HG03097 (cell line): Measurements from ENCODE around the gene TMEM120B.
"Not testable (repeated sequence)": the region's sequence is repeated elsewhere in the genome, so short reads cannot be mapped to it uniquely, and the experiment has no call there.

Experiments
- ATAC-seq: cut with Tn5 transposase; IDR thresholded peaks from one replicate; pipeline ENCODE4 v1.9.1; 2021; ENCODE audit not compliant: unreplicated experiment, low FRiP score

The TMEM120B gene

GRCh38 chr12:121712461-121713256 lies at the start of gene TMEM120B:
Gene TMEM120B, plus strand, starts transcription at chr12:121712752. Its CDS starts 144 bp downstream, at chr12:121712896.
- ATAC-seq: peak; percentile 76

DNA sequence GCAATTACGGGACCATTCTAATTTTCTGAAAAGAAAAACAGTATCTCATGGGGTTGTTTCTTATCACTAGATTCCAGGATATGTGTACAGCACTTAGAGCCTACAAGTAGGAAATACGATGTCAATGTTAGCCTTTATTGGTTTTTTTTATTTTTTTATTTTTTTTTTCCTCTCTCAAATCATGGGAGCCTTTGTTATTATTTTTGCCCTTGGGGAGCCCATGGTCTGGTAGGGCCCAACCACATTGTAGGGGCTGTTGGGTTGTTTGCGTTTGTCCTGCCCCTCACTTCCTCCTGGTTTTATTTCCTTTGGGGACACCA lies 49.0 kb upstream of the TMEM120B start:
- no peak for ATAC-seq

DNA sequence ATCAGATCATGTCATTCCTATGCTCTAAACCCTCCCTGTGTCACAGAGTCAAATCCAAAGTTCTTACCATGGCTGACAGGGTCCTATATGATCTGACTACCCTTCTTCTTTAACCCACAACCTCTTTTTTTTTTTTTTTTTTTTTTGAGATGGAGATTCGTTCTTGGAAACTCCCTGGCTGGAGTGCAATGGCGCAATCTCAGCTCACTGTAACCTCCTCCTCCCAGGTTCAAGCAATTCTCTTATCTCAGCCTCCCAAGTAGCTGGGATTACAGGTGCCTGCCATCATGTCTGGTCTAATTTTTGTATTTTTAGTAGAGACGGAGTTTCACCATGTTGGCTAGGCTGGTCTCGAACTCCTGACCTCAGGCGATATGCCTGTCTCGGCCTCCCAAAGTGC lies 45.7 kb upstream of the TMEM120B start:
- ATAC-seq: not testable (repeated sequence)

- no peak for ATAC-seq
Observed at GRCh38 chr12:121668750-121669520, 43.6 kb upstream of the TMEM120B start.

GRCh38 chr12:121669521-121669900 lies 43.0 kb upstream of the TMEM120B start, which contains the start of gene MORN3:
Gene MORN3, minus strand, starts transcription at chr12:121669654. Its CDS starts 171 bp downstream, at chr12:121669483.
- no peak for ATAC-seq

DNA sequence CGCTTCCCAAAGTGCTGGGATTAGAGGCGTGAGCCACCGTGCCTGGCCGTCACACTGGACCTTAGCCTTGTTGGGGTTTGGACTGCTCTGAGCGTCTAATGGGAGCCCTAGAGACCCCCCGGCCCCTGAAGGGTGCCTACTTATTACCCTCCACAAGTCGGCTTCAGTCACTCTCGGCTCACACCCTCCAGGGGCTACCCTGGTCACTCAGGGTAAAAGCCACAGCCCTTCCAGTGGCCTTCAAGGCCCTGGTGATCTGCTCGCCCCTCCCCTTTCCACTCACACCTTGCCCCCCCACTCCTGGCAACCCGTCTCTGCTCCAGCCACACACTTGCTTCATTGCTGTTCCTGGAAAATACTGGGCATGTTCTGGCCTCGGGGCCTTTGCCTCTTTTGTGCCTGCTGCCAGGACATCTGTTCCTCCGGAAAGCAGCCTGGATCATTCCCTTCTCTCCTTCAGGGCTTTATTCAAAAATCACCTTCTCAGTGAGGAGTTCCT lies 39.5 kb upstream of the TMEM120B start:
- no peak for ATAC-seq

DNA sequence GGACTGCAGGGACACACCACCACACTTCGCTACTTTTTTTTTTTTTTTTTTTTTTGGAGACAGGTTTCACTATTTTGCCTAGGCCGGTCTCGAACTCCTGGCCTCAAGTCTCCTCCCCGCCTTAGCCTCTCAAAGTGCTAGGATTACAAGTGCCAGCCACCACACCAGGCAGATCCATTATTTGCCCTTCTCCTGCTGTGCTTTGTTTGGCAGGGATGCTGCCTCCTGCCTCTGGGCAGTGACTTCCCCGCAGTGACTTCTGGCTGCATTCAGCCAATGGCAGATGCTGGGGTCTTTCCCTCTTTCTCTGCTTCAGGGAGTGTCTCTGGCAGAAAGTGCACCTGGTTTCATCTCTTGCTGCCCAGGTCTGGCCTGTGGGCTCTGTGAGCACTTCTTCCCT lies 36.4 kb upstream of the TMEM120B start:
- no peak for ATAC-seq

DNA sequence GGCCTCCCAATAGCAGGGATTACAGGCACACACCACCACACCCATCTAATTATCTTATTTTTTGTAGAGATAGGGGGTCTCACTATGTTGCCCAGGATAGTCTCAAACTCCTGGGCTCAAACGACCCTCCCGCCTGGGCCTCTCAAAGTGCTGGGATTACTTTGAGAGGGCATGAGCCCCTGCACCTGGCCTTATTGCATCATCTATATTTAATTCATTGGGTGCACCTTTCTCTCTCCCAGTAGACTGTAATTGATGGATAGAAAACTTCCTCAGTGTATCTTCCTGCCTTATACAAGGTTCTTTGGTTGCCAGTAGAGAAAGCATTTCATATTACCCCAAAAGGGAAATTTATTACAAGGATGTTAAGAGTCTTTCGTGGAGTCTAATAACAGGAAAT lies 34.2 kb upstream of the TMEM120B start:
- ATAC-seq: no peak

DNA sequence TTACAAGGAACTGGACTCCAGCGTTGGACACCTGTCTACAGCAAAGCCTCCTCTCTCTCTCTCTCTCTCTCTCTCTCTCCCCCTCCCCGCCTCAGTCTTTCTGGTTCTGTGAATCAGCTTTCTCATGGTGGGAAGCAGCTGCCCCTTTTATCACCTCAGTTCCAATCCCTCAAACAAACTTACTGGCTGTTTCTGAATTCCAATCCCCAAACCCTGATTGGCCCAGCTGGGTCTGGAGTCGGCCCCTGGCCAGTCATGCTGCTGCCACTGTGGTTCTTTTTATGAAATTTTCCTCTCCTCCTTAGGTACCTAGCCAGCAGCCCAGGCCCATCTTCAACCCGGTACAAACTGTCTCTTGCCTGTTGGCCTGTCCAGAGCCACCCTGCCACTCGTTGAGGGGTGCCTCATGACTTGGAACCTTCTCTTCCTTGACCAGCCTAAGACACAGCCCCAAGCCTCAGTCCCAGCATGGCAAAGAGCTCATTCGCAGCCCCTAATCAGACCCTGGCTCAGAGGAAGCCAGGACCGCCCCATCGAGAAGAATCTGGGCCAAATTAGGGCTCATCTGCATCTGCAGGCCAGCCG lies 33.7 kb upstream of the TMEM120B start:
- ATAC-seq: no peak

DNA sequence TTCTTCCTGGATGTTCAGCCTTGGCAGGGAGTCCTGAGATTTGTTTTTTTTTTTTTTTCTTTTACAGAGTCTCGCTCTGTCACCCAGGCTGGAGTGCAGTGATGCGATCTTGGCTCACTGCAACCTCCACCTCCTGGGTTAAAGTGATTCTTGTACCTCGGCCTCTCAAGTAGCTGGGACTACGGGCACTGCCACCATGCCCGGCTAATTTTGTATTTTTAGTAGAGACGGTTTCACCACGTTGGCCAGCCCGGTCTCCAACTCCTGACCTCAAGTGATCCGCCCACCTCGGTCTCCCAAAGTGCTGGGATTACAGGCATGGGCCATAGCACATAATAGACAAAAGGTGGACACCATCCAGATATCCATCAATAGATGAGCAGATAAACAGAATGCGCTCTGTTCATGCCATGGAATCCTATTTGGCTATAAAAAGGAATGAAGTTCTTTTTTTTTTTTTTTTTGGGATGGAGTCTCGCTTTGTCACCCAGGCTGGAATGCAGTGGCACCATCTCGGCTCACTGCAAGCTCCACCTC lies 32.8 kb upstream of the TMEM120B start:
- not testable (repeated sequence) for ATAC-seq

DNA sequence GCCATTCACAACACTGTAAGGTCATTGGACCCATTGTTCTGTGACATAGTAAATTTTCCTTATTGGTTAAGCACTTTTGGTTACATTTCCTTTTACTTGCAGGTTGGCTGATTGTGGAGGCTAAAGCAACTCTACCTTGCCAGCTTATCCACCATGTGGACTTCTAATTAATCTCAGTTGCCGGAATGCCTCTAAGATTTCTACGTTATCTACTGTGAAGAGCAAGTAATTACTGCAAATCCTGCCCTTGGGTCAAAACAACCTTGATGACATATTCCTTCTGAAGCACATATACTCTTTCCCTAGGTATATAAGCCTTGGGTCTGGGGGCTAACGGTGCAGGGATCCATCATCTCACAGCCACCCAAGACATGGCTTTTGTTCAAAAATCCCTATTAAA lies 23.6 kb upstream of the TMEM120B start:
- no peak for ATAC-seq

- ATAC-seq: no peak
Observed at GRCh38 chr12:121689430-121689829, 23.1 kb upstream of the TMEM120B start.

DNA sequence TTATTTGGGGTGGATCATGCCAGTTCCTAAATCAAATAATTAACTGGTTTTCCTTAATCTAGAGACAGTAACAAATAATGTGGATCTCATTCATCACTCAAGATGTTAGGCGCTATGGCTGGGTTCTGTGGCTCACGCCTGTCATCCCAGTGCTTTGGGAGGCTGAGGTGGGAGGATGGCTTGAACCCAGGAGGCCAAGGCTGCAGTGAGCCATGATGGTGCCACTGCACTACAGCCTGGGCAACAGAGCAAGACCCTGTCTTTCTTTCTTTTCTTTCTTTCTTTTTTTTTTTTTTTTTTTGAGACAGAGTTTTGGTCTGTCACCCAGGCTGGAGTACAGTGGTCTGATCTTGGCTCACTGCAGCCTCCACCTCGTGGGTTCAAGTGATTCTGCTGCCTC lies 19.8 kb upstream of the TMEM120B start:
- ATAC-seq: not testable (repeated sequence)

DNA sequence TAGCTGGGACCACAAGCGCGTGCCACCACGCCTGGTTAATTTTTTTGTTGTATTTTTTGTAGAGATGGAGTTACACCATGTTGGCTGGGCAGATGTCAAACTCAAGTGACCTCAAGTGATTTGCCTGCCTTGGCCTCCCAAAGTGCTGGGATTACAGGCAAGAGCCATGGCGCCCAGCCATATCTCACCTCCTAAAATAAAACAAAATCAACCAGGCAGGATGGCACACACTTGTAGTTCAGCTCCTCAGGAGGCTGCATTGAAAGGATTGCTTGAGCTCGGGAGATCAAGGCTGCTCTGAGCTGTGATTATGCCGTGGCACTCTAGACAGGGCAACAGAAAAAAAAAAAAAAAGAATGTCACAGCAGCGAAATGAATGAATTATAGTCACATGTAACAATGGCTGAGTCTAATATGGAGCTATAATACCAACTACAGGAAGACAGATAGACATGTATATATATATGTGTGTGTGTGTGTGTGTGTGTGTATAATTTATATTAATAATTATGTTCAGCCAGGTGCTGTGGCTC lies 19.3 kb upstream of the TMEM120B start:
- no peak for ATAC-seq

DNA sequence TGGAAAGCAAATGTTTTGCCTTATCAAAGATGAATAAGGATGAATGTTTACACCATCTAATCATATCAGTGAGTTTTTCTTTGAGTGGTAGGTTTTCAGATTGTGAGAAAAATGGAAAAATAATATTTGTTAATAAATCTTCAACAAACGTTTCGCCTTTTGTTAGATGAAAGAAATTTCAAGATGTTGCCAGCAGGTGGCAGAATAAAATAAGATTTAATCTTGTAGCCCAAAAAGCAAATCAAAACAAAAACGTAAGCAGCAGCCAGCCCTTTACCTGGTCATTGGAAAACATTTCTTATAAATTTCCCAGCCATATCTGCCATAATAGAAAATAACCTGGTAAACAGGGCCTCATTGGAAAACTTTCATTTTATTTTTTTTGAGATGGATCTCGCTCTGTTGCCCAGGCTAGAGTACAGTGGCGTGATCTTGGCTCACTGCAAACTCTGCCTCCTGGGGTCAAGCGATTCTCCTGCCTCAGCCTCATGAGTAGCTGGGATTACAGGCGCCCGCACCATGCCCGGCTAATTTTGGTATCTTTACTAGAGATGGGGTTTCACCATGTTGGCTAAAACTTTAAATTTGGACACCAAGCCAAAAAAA lies 15.4 kb upstream of the TMEM120B start:
- ATAC-seq: no peak

DNA sequence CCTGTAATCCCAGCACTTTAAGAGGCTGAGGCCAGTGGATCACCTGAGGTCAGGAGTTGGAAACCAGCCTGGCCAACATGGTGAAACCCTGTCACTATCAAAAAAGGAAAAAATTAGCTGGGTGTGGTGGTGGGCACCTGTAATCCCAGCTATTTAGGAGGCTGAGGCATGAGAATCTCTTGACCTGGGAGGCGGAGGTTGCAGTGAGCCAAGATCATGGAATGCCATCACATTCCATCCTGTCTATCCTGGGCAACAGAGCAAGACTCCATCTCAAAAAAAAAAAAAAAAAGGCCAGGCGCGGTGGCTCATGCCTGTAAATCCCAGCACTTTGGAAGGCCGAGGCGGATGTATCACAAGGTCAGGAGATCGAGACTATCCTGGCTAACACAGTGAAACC lies 14.7 kb upstream of the TMEM120B start:
- ATAC-seq: not testable (repeated sequence)

- no peak for ATAC-seq
Observed at GRCh38 chr12:121701667-121702277, 10.8 kb upstream of the TMEM120B start.

GRCh38 chr12:121702944-121703343 lies 9.6 kb upstream of the TMEM120B start:
- no peak for ATAC-seq

- ATAC-seq: no peak
Observed at GRCh38 chr12:121705514-121705913, 7.0 kb upstream of the TMEM120B start.
